ENCODE data around the gene EWSR1.

The EWSR1 gene

GRCh38 chr22:29314537-29315285, 46.6 kb downstream of the EWSR1 start (continued):
- TF ChIP-seq ZBTB49 (tag by site-specific recombination; IDR thresholded peaks at IDR 0.05; ENCODE audit: low read depth) (no peak), ZFP3 (tag by site-specific recombination; IDR thresholded peaks at IDR 0.05; ENCODE audit: low read depth) (no peak), SETDB1 (IDR thresholded peaks at IDR 0.05; ENCODE audit: insufficient read length, low read length) (no peak), ZNF362 (tag by site-specific recombination; IDR thresholded peaks at IDR 0.05) (no peak), PBX3 (CRISPR knock-in tag; IDR thresholded peaks at IDR 0.05) (no peak), ZNF707 (tag by site-specific recombination; IDR thresholded peaks at IDR 0.05) (no peak), ZNF544 (tag by site-specific recombination; IDR thresholded peaks at IDR 0.05) (no peak), INSM2 (tag by site-specific recombination; IDR thresholded peaks at IDR 0.05) (no peak)

GRCh38 chr22:29315286-29316140, 47.4 kb downstream of the EWSR1 start, which contains the start of gene RASL10A:
RASL10A (minus strand) TSS chr22:29315697; CDS start chr22:29315246, 451 bp downstream.
- ChIA-PET POLR2A (interaction anchor here (1.1 to 1.8 kb wide), 2 partner anchors 9 to 19 kb away, joined by 3 to 4 read pairs; partner anchors contain the start of gene GAS2L1), CTCF (interaction anchor here (2.0 kb wide), 1 partner anchor 10 kb away, joined by 6 read pairs; the partner anchor contains the start of gene GAS2L1)
- no peaks in the 10 kb centered on the region for H3K9me3 ChIP-seq (ENCODE audit: control insufficient read depth, insufficient read depth, low read depth, low read length)
- peaks cover 14% of the 10 kb centered on the region for H3K4me1 ChIP-seq (ENCODE audit: control insufficient read depth, insufficient read depth, low read length)
- H3K27ac ChIP-seq (ENCODE audit: extremely low read depth, low read depth, low read length): no peak within 1 kb of the TSS; the same call in 1 of the 2 replicates
- no peaks in the 10 kb centered on the region for H3K36me3 ChIP-seq (ENCODE audit: control insufficient read depth in 2 of 2, insufficient read depth in 1 of 2, low read length in 2 of 2)
- peak within 1 kb of the TSS; percentile 40 for H3K4me3 ChIP-seq (ENCODE audit: low read depth, low read length)
- TF ChIP-seq GLI2 (tag by site-specific recombination; IDR thresholded peaks at IDR 0.05; ENCODE audit: borderline replicate concordance, low read depth) (no peak), MYNN (tag by site-specific recombination; IDR thresholded peaks at IDR 0.05; ENCODE audit: borderline replicate concordance) (0 out of 2 replicates have a peak, but pooled peaks have one; percentile 21), ZNF341 (tag by site-specific recombination; IDR thresholded peaks at IDR 0.05; ENCODE audit: low read depth) (peak; percentile 85), ZNF398 (tag by site-specific recombination; IDR thresholded peaks at IDR 0.05) (peak; percentile 49; the same call in 1 of the 2 replicates), ZIC2 (tag by site-specific recombination; IDR thresholded peaks at IDR 0.05) (0 out of 2 replicates have a peak, but pooled peaks have one; percentile 14), ZNF501 (tag by site-specific recombination; IDR thresholded peaks at IDR 0.05) (no peak), ZFHX2 (tag by site-specific recombination; conservative IDR thresholded peaks at IDR 0.05) (peak; percentile 61; the same call in 1 of the 2 replicates), ZNF211 (tag by site-specific recombination; IDR thresholded peaks at IDR 0.05; ENCODE audit: low read depth) (no peak), ZNF132 (tag by site-specific recombination; IDR thresholded peaks at IDR 0.05; ENCODE audit: borderline replicate concordance) (no peak), GLIS2 (tag by site-specific recombination; IDR thresholded peaks at IDR 0.05) (peak; percentile 44), EGR2 (tag by site-specific recombination; IDR thresholded peaks at IDR 0.05; ENCODE audit: low read depth) (peak; percentile 31; the same call in 1 of the 2 replicates), ZBTB8A (tag by site-specific recombination; IDR thresholded peaks at IDR 0.05) (no peak)

Measured in HEK293 (cell line).